ENCODE data around the gene SGCE.

SGCE gene

DNA sequence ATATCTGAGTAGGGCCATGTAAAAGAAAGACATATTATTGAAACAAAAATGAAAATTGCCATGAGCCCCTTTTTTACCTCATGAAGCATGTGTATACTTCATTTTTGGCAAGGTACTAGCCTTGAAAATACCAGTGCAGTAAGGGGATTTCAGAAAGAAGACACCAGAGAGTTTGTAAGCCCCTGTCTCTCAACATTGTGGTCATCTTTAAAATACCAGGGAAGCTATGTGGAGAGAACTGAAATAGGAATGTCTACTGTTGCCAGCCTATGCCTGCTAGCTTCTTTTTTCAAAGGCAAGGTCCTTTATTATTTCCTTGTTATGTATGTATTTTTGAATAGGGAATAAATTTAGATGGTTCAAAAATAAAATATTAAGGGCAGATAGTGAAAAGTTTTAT, 88.5 kb downstream of the SGCE start:
- H2BK12ac ChIP-seq (ENCODE audit: low read length), result no peak overlapping the region

DNA sequence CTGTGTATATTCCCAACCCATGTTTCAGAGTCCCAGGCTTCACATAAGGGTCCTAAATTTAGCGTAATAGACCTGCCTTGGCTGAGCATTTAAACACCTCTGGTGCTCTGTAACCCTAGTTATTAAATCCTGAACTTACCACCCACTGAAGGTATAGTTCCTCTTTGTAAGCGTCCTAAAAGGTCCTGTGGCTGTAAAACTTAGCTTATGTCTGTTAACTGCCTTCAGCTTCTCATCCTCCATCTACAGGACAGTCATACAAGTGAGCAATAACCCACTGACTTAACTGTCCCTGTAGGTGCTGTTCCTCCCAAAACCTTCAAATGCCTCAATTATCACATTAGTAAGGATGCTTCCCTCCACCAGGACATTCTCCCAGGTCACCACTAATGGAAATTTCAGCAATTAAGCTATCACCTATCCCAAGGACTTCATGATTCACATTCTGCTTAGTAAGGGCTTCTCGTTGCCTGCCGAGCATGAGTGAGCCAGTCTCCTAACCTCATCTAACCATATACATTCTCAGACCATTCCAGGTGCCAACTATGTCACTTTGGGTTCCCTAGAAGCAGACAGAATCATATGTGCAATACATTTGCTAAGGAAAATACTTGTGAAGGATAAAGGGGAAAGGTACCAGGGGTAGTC, 90.6 kb downstream of the SGCE start:
- H3K9ac ChIP-seq (ENCODE audit: low read depth, low read length, poor library complexity), result no peak overlapping the region
- no peak overlapping the region for H3K14ac ChIP-seq (ENCODE audit: low read length)
- no peaks in the 10 kb centered on the region for H3K79me1 ChIP-seq (ENCODE audit: low read depth, low read length)
- H2BK120ac ChIP-seq (ENCODE audit: low read depth, low read length), result no peak overlapping the region
- H3K27ac ChIP-seq (replicated peaks; ENCODE audit: low read length), result no peak overlapping the region
- H3K23ac ChIP-seq (ENCODE audit: low read depth, low read length, poor library complexity), result no peak overlapping the region
- H2BK5ac ChIP-seq (ENCODE audit: low read length), result no peak overlapping the region
- no peaks in the 10 kb centered on the region for H3K9me3 ChIP-seq (replicated peaks in 1 of 2; ENCODE audit: control insufficient read depth in 2 of 2, insufficient read depth in 1 of 2, low read depth in 1 of 2, low read length in 2 of 2)
- H2AK5ac ChIP-seq (ENCODE audit: low read depth, low read length), result no peak overlapping the region
- H3K4me1 ChIP-seq (ENCODE audit: control insufficient read depth in 2 of 2, insufficient read depth in 1 of 2, low read depth in 1 of 2, low read length in 2 of 2), result no peaks in the 10 kb centered on the region
- no peak overlapping the region for H2AFZ ChIP-seq (ENCODE audit: low read length)
- H2BK15ac ChIP-seq (ENCODE audit: low read length), result no peak overlapping the region
- no peak overlapping the region for H3K4me2 ChIP-seq (ENCODE audit: insufficient read depth, low read length, poor library complexity, severe bottlenecking)
- DNase-seq (ENCODE audit: low spot score), result no peak
- peaks cover 0 to 2% of the 10 kb centered on the region in 2 donors for H3K36me3 ChIP-seq (replicated peaks in 1 of 2; ENCODE audit: control insufficient read depth in 2 of 2, insufficient read depth in 2 of 2, low read length in 2 of 2)
- H4K91ac ChIP-seq (ENCODE audit: low read depth, low read length, poor library complexity), result no peak overlapping the region
- H3K27me3 ChIP-seq (ENCODE audit: control insufficient read depth in 3 of 3, insufficient read depth in 3 of 3, low read depth in 1 of 3, low read length in 3 of 3), result no peaks in the 10 kb centered on the region
- H3K18ac ChIP-seq (ENCODE audit: low read length), result no peak overlapping the region
- H3K4me3 ChIP-seq (ENCODE audit: low read length in 2 of 2), result no peak overlapping the region
- no peak overlapping the region for H4K8ac ChIP-seq (ENCODE audit: low read depth, low read length)
- no peak overlapping the region for H2BK12ac ChIP-seq (ENCODE audit: low read length)
- H3K4ac ChIP-seq (ENCODE audit: low read length), result no peak overlapping the region
- WGBS, 2 donors (ENCODE audit: extremely low coverage in 2 of 2, insufficient read length in 2 of 2, insufficient replicate concordance in 1 of 2), result no CpG with 5 or more reads among the region's 4 CpGs

More for the DNA sequence above, 88.5 kb downstream of the SGCE start:
- no peak overlapping the region for H3K23ac ChIP-seq (ENCODE audit: low read depth, low read length, poor library complexity)
- H3K9me3 ChIP-seq (replicated peaks in 1 of 2; ENCODE audit: control insufficient read depth in 2 of 2, insufficient read depth in 1 of 2, low read depth in 1 of 2, low read length in 2 of 2), result peaks cover 0 to 7% of the 10 kb centered on the region in 2 donors
- H2AK5ac ChIP-seq (ENCODE audit: low read depth, low read length), result no peak overlapping the region
- no peaks in the 10 kb centered on the region for H3K27me3 ChIP-seq (ENCODE audit: control insufficient read depth in 3 of 3, insufficient read depth in 3 of 3, low read depth in 1 of 3, low read length in 3 of 3)
- no peak overlapping the region for H4K8ac ChIP-seq (ENCODE audit: low read depth, low read length)
- H3K36me3 ChIP-seq (replicated peaks in 1 of 2; ENCODE audit: control insufficient read depth in 2 of 2, insufficient read depth in 2 of 2, low read length in 2 of 2), result no peaks in the 10 kb centered on the region
- no peak overlapping the region for H3K27ac ChIP-seq (replicated peaks; ENCODE audit: low read length)
- no peak overlapping the region for H2AFZ ChIP-seq (ENCODE audit: low read length)
- no peaks in the 10 kb centered on the region for H3K79me1 ChIP-seq (ENCODE audit: low read depth, low read length)
- no peak overlapping the region for H2BK5ac ChIP-seq (ENCODE audit: low read length)
- H3K4me1 ChIP-seq (ENCODE audit: control insufficient read depth in 2 of 2, insufficient read depth in 1 of 2, low read depth in 1 of 2, low read length in 2 of 2), result no peaks in the 10 kb centered on the region
- no peak overlapping the region for H3K18ac ChIP-seq (ENCODE audit: low read length)
- H3K14ac ChIP-seq (ENCODE audit: low read length), result no peak overlapping the region
- H3K4me3 ChIP-seq (ENCODE audit: low read length in 2 of 2), result no peak overlapping the region
- no peak overlapping the region for H3K4me2 ChIP-seq (ENCODE audit: insufficient read depth, low read length, poor library complexity, severe bottlenecking)
- no peak overlapping the region for H2BK15ac ChIP-seq (ENCODE audit: low read length)
- H3K9ac ChIP-seq (ENCODE audit: low read depth, low read length, poor library complexity), result no peak overlapping the region
- H3K4ac ChIP-seq (ENCODE audit: low read length), result no peak overlapping the region
- H2BK120ac ChIP-seq (ENCODE audit: low read depth, low read length), result no peak overlapping the region
- no peak overlapping the region for H4K91ac ChIP-seq (ENCODE audit: low read depth, low read length, poor library complexity)
- DNase-seq (ENCODE audit: low spot score), result no peak

DNA sequence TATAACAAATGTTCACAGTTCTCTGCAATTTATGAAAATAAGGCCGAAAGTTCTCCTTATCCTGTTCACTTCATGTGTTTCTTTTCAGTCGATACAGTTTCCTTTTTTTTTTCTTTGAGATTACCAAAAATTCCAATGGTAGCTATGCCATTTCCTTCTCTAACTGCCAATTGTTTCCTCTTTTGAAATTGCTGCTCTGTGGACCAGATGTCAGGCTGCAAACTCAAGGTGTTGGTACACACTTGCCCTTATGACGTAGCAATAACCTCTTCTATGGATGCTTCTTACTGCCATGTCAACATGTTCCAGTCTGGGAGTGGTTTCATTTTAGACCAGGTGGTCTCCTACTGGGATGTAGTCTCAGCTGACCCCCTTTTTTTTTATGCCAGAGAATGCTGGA, 93.4 kb downstream of the SGCE start:
- no peak overlapping the region for H3K4ac ChIP-seq (ENCODE audit: low read length)

DNA sequence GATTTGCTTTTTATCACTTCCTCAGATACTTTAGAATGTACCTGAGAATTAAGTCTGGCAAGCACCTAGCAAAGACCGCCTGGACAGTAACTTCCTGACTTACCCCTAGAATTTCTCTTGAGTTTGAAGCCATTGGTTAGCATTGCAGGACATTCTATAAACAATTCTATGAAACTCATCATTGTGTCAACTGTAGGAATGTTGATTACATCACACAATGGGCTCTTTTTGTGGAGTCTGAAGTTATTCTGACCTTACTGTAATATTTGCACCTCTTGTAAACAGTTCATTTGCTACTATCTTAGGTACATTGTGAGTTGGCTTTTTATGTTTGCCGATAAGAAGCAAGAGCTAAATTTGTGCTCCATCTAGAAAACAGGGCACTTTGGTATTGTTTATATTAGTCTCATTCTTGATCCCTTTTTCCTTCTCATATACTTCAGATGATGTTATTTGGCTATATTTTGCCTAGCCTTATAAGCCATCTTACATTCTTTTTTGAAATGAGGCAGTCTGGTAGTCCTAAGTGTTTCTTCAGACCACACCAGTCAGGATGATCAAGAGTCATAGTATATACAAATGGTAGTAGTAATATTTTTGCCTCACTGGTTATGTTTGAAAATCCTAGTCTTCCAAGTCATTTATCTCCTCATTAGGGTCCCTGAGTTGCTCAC, 94.0 kb downstream of the SGCE start:
- no peak overlapping the region for H3K4ac ChIP-seq (ENCODE audit: low read length)
- H2BK5ac ChIP-seq (ENCODE audit: low read length), result no peak overlapping the region
- no peak overlapping the region for H3K9ac ChIP-seq (ENCODE audit: low read depth, low read length, poor library complexity)
- peaks cover 0 to 33% of the 10 kb centered on the region in 2 donors for H3K36me3 ChIP-seq (replicated peaks in 1 of 2; ENCODE audit: control insufficient read depth in 2 of 2, insufficient read depth in 2 of 2, low read length in 2 of 2)
- no peak overlapping the region for H2AFZ ChIP-seq (ENCODE audit: low read length)
- no peak overlapping the region for H3K23ac ChIP-seq (ENCODE audit: low read depth, low read length, poor library complexity)
- no peaks in the 10 kb centered on the region for H3K9me3 ChIP-seq (replicated peaks in 1 of 2; ENCODE audit: control insufficient read depth in 2 of 2, insufficient read depth in 1 of 2, low read depth in 1 of 2, low read length in 2 of 2)
- no peak for DNase-seq (ENCODE audit: low spot score)
- no peak overlapping the region for H3K27ac ChIP-seq (replicated peaks; ENCODE audit: low read length)
- H3K27me3 ChIP-seq (ENCODE audit: control insufficient read depth in 3 of 3, insufficient read depth in 3 of 3, low read depth in 1 of 3, low read length in 3 of 3), result no peaks in the 10 kb centered on the region
- H3K79me1 ChIP-seq (ENCODE audit: low read depth, low read length), result no peaks in the 10 kb centered on the region
- no peak overlapping the region for H2BK120ac ChIP-seq (ENCODE audit: low read depth, low read length)
- no peak overlapping the region for H4K91ac ChIP-seq (ENCODE audit: low read depth, low read length, poor library complexity)
- no peak overlapping the region for H2BK12ac ChIP-seq (ENCODE audit: low read length)
- H3K18ac ChIP-seq (ENCODE audit: low read length), result no peak overlapping the region
- H2BK15ac ChIP-seq (ENCODE audit: low read length), result no peak overlapping the region
- H3K4me1 ChIP-seq (ENCODE audit: control insufficient read depth in 2 of 2, insufficient read depth in 1 of 2, low read depth in 1 of 2, low read length in 2 of 2), result no peaks in the 10 kb centered on the region
- H4K8ac ChIP-seq (ENCODE audit: low read depth, low read length), result no peak overlapping the region
- H3K14ac ChIP-seq (ENCODE audit: low read length), result no peak overlapping the region
- WGBS, 2 donors (ENCODE audit: extremely low coverage in 2 of 2, insufficient read length in 2 of 2, insufficient replicate concordance in 1 of 2), result no CpG with 5 or more reads among the region's 2 CpGs
- no peak overlapping the region for H2AK5ac ChIP-seq (ENCODE audit: low read depth, low read length)
- H3K4me2 ChIP-seq (ENCODE audit: insufficient read depth, low read length, poor library complexity, severe bottlenecking), result no peak overlapping the region
- H3K4me3 ChIP-seq (ENCODE audit: low read length in 2 of 2), result no peak overlapping the region

More for the DNA sequence above, 93.4 kb downstream of the SGCE start:
- Histone ChIP-seq H3K9ac (ENCODE audit: low read depth, low read length, poor library complexity) (no peak overlapping the region), H3K14ac (ENCODE audit: low read length) (no peak overlapping the region), H2BK120ac (ENCODE audit: low read depth, low read length) (no peak overlapping the region), H4K8ac (ENCODE audit: low read depth, low read length) (no peak overlapping the region), H3K23ac (ENCODE audit: low read depth, low read length, poor library complexity) (no peak overlapping the region), H3K36me3 (replicated peaks in 1 of 2; ENCODE audit: control insufficient read depth in 2 of 2, insufficient read depth in 2 of 2, low read length in 2 of 2) (peaks cover 0 to 27% of the 10 kb centered on the region in 2 donors), H3K4me2 (ENCODE audit: insufficient read depth, low read length, poor library complexity, severe bottlenecking) (no peak overlapping the region), H3K79me1 (ENCODE audit: low read depth, low read length) (no peaks in the 10 kb centered on the region), H3K9me3 (replicated peaks in 1 of 2; ENCODE audit: control insufficient read depth in 2 of 2, insufficient read depth in 1 of 2, low read depth in 1 of 2, low read length in 2 of 2) (no peaks in the 10 kb centered on the region), H3K27ac (replicated peaks; ENCODE audit: low read length) (no peak overlapping the region), H2AFZ (ENCODE audit: low read length) (no peak overlapping the region), H2BK15ac (ENCODE audit: low read length) (no peak overlapping the region), H3K4me3 (ENCODE audit: low read length in 2 of 2) (no peak overlapping the region), H2BK12ac (ENCODE audit: low read length) (no peak overlapping the region), H4K91ac (ENCODE audit: low read depth, low read length, poor library complexity) (no peak overlapping the region), H2BK5ac (ENCODE audit: low read length) (no peak overlapping the region), H3K4me1 (ENCODE audit: control insufficient read depth in 2 of 2, insufficient read depth in 1 of 2, low read depth in 1 of 2, low read length in 2 of 2) (no peaks in the 10 kb centered on the region), H2AK5ac (ENCODE audit: low read depth, low read length) (no peak overlapping the region), H3K27me3 (ENCODE audit: control insufficient read depth in 3 of 3, insufficient read depth in 3 of 3, low read depth in 1 of 3, low read length in 3 of 3) (no peaks in the 10 kb centered on the region), H3K18ac (ENCODE audit: low read length) (no peak overlapping the region)
- no CpG with 5 or more reads among the region's 3 CpGs for WGBS, 2 donors (ENCODE audit: extremely low coverage in 2 of 2, insufficient read length in 2 of 2, insufficient replicate concordance in 1 of 2)
- DNase-seq (ENCODE audit: low spot score), result no peak

All from neuronal stem cell (in vitro differentiated cells).